Stomach (tissue), 9 donors: ENCODE results near the gene DVL3. TPM values are rescaled to one million over a fixed set of nuclear protein-coding genes. Genes with fewer than 3 reads are reported as not detected.

Experiments
- DNase-seq, 2 donors: peaks; one replicate each; pipeline versions ENCODE4 v3.0.0 to v3.0.0-alpha.2; 2013 to 2019
- H3K27ac ChIP-seq, 5 donors: fragments of 200-600 bp in 4 of 5; sonication (generic) in 4 of 5; one replicate each; pipeline ENCODE4 v1.5.1; 2013 to 2019; ENCODE audit warnings: mild to moderate bottlenecking in 1 of 5, moderate library complexity in 1 of 5
- H3K27me3 ChIP-seq, 3 donors: fragments of 200-600 bp; sonication (generic); one replicate each; pipeline ENCODE4 v1.5.1; 2017 to 2019; ENCODE audit warnings: mixed run types in 1 of 3
- H3K36me3 ChIP-seq, 4 donors: fragments of 200-600 bp; sonication (generic); 1 replicate in 3 of 4; 2 replicates in 1 of 4; pipeline ENCODE4 v1.5.1; 2016 to 2019
- H3K4me1 ChIP-seq, 4 donors: fragments of 200-600 bp; sonication (generic); one replicate each; pipeline ENCODE4 v1.5.1; 2016 to 2019
- H3K4me3 ChIP-seq, 4 donors: fragments of 200-600 bp; sonication (generic) in 3 of 4; one replicate each; pipeline ENCODE4 v1.5.1; 2016 to 2019; ENCODE audit warnings: mild to moderate bottlenecking in 1 of 4
- H3K9me3 ChIP-seq, 4 donors: fragments of 200-600 bp; sonication (generic); one replicate each; pipeline ENCODE4 v1.5.1; 2016 to 2019
- CTCF ChIP-seq, 7 experiments: fragments of 450-650 bp in 4 of 7; fragments of 200-600 bp in 3 of 7; sonication (generic) in 3 of 7; IDR thresholded peaks; one replicate each; pipeline ENCODE4 v1.5.1; 2016 to 2019; ENCODE audit warnings: antibody characterized with exemption in 7 of 7, control low read depth in 2 of 7, mild to moderate bottlenecking in 1 of 7
- EP300 ChIP-seq: sonication (generic); formaldehyde crosslinking; IDR thresholded peaks from one replicate; pipeline ENCODE4 v1.6.1; 2017; ENCODE audit warnings: antibody characterized with exemption
- POLR2A ChIP-seq, 4 donors: fragments of 450-650 bp; IDR thresholded peaks; one replicate each; pipeline ENCODE4 v1.6.1; 2016; ENCODE audit warnings: antibody characterized with exemption in 4 of 4, control low read depth in 2 of 4, mild to moderate bottlenecking in 1 of 4, moderate library complexity in 1 of 4
- POLR2AphosphoS5 ChIP-seq, 3 donors: sonication (generic); formaldehyde crosslinking; IDR thresholded peaks; one replicate each; pipeline ENCODE4 v1.6.1; 2016; ENCODE audit warnings: antibody characterized with exemption in 3 of 3
- WGBS, 5 donors: extraction: QIAGEN DNeasy Blood & Tissue Kit in 3 of 5; methylation state at CpG; one replicate each; pipeline versions ENCODE4 v1.1.5 to v1.1.7; 2013 to 2018; 5-methylcytosine and 5-hydroxymethylcytosine counted together
- intact Hi-C: fragments of 100-400 bp; cut with DNase I; formaldehyde crosslinking; loops from one replicate; pipeline ENCODE4 v1.15.1; 2023; ENCODE audit warnings: low total_unique reads
- polyA plus RNA-seq, 3 donors: library from polyadenylated mRNA; stranded (reverse); fragments of 200-250 nt; gene quantifications; one replicate each; pipeline ENCODE4 v1.2.3, GENCODE V29; 2013
- total RNA-seq, 5 donors: library from RNA; depleted of rRNA; stranded (reverse); fragments of >200 nt; gene quantifications; one replicate each; pipeline versions ENCODE4 v1.1.0 to v1.2.3, GENCODE V29; 2014 to 2016
- donor health status: healthy with polysubstance abuse.
- donor health status: Bipolar disorder and iron deficiency.
- donor health status: healthy.

DVL3 gene
- total and polyA plus RNA-seq, 8 donors = 21.2 to 107 (median 40.2) TPM

GRCh38 chr3:184196536-184196935, 41.4 kb downstream of the DVL3 start:
- Histone ChIP-seq H3K27me3 (no peaks in the 10 kb centered on the region), H3K4me1 (no peaks in the 10 kb centered on the region), H3K27ac (no peak overlapping the region), H3K36me3 (peaks cover 39 to 55% (median 52%) of the 10 kb centered on the region in 4 donors), H3K4me3 (no peak overlapping the region), H3K9me3 (no peaks in the 10 kb centered on the region)
- no peak for DNase-seq
- intact Hi-C loops = no loop called here
- TF ChIP-seq POLR2AphosphoS5 (IDR thresholded peaks at IDR 0.05) (no peak), EP300 (no peak), CTCF (IDR thresholded peaks at IDR 0.05) (no peak), POLR2A (IDR thresholded peaks at IDR 0.05) (no peak)
- WGBS, 5 donors = 88 to 92% (median 90%) methylated on average over 6 of the region's 6 CpGs

- DNase-seq = no peak
- Histone ChIP-seq H3K4me1 (no peaks in the 10 kb centered on the region), H3K9me3 (no peaks in the 10 kb centered on the region), H3K36me3 (peaks cover 20 to 35% (median 32%) of the 10 kb centered on the region in 4 donors), H3K4me3 (no peak overlapping the region), H3K27me3 (no peaks in the 10 kb centered on the region), H3K27ac (no peak overlapping the region)
- WGBS, 5 donors = 70 to 91% (median 78%) methylated on average over 4 to 9 of the region's 9 CpGs
- intact Hi-C loops = no loop called here
- no peak for TF ChIP-seq POLR2A (IDR thresholded peaks at IDR 0.05)
- no peak for TF ChIP-seq CTCF (IDR thresholded peaks at IDR 0.05)
Measured at GRCh38 chr3:184198509-184198908, 43.3 kb downstream of the DVL3 start.

GRCh38 chr3:184200825-184201224, 45.6 kb downstream of the DVL3 start:
- Histone ChIP-seq H3K27ac (no peak overlapping the region), H3K9me3 (no peaks in the 10 kb centered on the region), H3K36me3 (peaks cover 0 to 12% (median 9%) of the 10 kb centered on the region in 4 donors), H3K4me3 (no peak overlapping the region), H3K27me3 (peaks cover 0 to 2% (median 0%) of the 10 kb centered on the region in 3 donors), H3K4me1 (no peaks in the 10 kb centered on the region)
- intact Hi-C loops = no loop called here
- no peak for DNase-seq
- TF ChIP-seq CTCF (IDR thresholded peaks at IDR 0.05) = no peak
- TF ChIP-seq EP300 = no peak
- no peak for TF ChIP-seq POLR2AphosphoS5 (IDR thresholded peaks at IDR 0.05)
- no peak for TF ChIP-seq POLR2A (IDR thresholded peaks at IDR 0.05)

GRCh38 chr3:184203526-184203925, 48.3 kb downstream of the DVL3 start:
- no peak for DNase-seq
- no peak overlapping the region for H3K27ac ChIP-seq

More at GRCh38 chr3:184203526-184203925, 48.3 kb downstream of the DVL3 start:
- intact Hi-C loops = no loop called here
- Histone ChIP-seq H3K4me1 (no peaks in the 10 kb centered on the region), H3K36me3 (no peaks in the 10 kb centered on the region), H3K4me3 (no peak overlapping the region), H3K9me3 (no peaks in the 10 kb centered on the region), H3K27me3 (peaks cover 0 to 18% (median 4%) of the 10 kb centered on the region in 3 donors)
- TF ChIP-seq CTCF (IDR thresholded peaks at IDR 0.05) (no peak), EP300 (no peak), POLR2A (IDR thresholded peaks at IDR 0.05) (no peak), POLR2AphosphoS5 (IDR thresholded peaks at IDR 0.05) (no peak)
- WGBS, 5 donors = 65 to 79% (median 77%) methylated on average over 8 of the region's 8 CpGs
